Measurements from ENCODE around the gene PTGDS. TPM values are rescaled to one million over a fixed set of nuclear protein-coding genes. Genes with fewer than 3 reads are reported as not detected.

Gene PTGDS
- total and polyA plus RNA-seq, 9 of the 15 experiments (the other 6 are each of a cell fraction or from before 2014, with no cell fraction given), result 0.46 to 7.1 (median 2.0) TPM

- TF ChIP-seq SRSF9 (IDR thresholded peaks at IDR 0.05; ENCODE audit: borderline replicate concordance, low read depth, low read length) (no peak), TBL1XR1 (IDR thresholded peaks at IDR 0.05; ENCODE audit: low read length in 2 of 2) (no peak), KDM4B (IDR thresholded peaks at IDR 0.05; ENCODE audit: borderline replicate concordance in 2 of 2, low read depth in 1 of 2) (no peak), ESRRA (IDR thresholded peaks at IDR 0.05; ENCODE audit: borderline replicate concordance, low read depth) (peak; percentile 45; the same call in 1 of the 2 replicates)
- TF ChIP-seq, protein P1, sequence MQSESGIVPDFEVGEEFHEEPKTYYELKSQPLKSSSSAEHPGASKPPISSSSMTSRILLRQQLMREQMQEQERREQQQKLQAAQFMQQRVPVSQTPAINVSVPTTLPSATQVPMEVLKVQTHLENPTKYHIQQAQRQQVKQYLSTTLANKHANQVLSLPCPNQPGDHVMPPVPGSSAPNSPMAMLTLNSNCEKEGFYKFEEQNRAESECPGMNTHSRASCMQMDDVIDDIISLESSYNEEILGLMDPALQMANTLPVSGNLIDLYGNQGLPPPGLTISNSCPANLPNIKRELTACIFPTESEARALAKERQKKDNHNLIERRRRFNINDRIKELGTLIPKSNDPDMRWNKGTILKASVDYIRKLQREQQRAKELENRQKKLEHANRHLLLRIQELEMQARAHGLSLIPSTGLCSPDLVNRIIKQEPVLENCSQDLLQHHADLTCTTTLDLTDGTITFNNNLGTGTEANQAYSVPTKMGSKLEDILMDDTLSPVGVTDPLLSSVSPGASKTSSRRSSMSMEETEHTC (IDR thresholded peaks at IDR 0.05), result peak; percentile 53; the same call in 1 of the 2 replicates
- TF ChIP-seq, protein P2, sequence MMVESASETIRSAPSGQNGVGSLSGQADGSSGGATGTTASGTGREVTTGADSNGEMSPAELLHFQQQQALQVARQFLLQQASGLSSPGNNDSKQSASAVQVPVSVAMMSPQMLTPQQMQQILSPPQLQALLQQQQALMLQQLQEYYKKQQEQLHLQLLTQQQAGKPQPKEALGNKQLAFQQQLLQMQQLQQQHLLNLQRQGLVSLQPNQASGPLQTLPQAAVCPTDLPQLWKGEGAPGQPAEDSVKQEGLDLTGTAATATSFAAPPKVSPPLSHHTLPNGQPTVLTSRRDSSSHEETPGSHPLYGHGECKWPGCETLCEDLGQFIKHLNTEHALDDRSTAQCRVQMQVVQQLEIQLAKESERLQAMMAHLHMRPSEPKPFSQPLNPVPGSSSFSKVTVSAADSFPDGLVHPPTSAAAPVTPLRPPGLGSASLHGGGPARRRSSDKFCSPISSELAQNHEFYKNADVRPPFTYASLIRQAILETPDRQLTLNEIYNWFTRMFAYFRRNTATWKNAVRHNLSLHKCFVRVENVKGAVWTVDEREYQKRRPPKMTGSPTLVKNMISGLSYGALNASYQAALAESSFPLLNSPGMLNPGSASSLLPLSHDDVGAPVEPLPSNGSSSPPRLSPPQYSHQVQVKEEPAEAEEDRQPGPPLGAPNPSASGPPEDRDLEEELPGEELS (CRISPR knock-in tag; IDR thresholded peaks at IDR 0.05; ENCODE audit: borderline replicate concordance), result no peak
These were observed 2.7 kb downstream of the PTGDS start (continued) for GRCh38 chr9:136979769-136980587.
